HL-60 (cell line): Measurements from ENCODE around the gene B3GAT3.

Experiments used
- GABPA ChIP-seq: IDR thresholded peaks from 2 replicates; pipeline ENCODE4 v1.6.1; 2012; ENCODE audit warnings: low read depth
- POLR2AphosphoS5 ChIP-seq: IDR thresholded peaks from 2 replicates; pipeline ENCODE4 v1.6.1; 2012; ENCODE audit warnings: low read depth
- TF ChIP-seq, protein P1 (sequence below): IDR thresholded peaks from one replicate; pipeline ENCODE4 v1.5.1; 2011; ENCODE audit warnings: low read length, control low read depth, inconsistent platforms; ENCODE audit not compliant: insufficient read depth
- TF ChIP-seq, protein P2 (sequence below): IDR thresholded peaks from 2 replicates; pipeline ENCODE4 v1.6.1; 2012; ENCODE audit warnings: low read depth; ENCODE audit not compliant: insufficient replicate concordance

DNA sequence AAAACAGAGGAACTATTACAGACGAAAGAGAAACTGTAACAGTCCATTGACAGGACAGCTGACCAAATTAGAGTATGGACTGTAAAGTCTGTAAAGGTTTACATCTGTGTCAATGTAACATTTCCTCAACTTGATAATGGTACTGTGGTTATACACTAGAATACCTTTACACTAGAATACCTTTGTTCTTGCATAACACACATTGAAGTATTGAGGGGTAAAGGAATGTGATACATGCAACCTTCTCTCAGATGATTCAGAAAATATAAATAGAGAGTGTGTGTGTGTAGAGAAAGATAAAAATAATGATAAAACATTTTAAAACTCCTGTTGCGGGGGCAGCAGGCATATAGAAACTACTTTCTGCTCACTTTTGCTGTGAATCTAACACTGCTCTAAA is 42.5 kb downstream of the B3GAT3 start:
- TF ChIP-seq, protein P1, sequence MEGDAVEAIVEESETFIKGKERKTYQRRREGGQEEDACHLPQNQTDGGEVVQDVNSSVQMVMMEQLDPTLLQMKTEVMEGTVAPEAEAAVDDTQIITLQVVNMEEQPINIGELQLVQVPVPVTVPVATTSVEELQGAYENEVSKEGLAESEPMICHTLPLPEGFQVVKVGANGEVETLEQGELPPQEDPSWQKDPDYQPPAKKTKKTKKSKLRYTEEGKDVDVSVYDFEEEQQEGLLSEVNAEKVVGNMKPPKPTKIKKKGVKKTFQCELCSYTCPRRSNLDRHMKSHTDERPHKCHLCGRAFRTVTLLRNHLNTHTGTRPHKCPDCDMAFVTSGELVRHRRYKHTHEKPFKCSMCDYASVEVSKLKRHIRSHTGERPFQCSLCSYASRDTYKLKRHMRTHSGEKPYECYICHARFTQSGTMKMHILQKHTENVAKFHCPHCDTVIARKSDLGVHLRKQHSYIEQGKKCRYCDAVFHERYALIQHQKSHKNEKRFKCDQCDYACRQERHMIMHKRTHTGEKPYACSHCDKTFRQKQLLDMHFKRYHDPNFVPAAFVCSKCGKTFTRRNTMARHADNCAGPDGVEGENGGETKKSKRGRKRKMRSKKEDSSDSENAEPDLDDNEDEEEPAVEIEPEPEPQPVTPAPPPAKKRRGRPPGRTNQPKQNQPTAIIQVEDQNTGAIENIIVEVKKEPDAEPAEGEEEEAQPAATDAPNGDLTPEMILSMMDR, result no peak
- TF ChIP-seq, protein P2, sequence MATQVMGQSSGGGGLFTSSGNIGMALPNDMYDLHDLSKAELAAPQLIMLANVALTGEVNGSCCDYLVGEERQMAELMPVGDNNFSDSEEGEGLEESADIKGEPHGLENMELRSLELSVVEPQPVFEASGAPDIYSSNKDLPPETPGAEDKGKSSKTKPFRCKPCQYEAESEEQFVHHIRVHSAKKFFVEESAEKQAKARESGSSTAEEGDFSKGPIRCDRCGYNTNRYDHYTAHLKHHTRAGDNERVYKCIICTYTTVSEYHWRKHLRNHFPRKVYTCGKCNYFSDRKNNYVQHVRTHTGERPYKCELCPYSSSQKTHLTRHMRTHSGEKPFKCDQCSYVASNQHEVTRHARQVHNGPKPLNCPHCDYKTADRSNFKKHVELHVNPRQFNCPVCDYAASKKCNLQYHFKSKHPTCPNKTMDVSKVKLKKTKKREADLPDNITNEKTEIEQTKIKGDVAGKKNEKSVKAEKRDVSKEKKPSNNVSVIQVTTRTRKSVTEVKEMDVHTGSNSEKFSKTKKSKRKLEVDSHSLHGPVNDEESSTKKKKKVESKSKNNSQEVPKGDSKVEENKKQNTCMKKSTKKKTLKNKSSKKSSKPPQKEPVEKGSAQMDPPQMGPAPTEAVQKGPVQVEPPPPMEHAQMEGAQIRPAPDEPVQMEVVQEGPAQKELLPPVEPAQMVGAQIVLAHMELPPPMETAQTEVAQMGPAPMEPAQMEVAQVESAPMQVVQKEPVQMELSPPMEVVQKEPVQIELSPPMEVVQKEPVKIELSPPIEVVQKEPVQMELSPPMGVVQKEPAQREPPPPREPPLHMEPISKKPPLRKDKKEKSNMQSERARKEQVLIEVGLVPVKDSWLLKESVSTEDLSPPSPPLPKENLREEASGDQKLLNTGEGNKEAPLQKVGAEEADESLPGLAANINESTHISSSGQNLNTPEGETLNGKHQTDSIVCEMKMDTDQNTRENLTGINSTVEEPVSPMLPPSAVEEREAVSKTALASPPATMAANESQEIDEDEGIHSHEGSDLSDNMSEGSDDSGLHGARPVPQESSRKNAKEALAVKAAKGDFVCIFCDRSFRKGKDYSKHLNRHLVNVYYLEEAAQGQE, result no peak
- TF ChIP-seq POLR2AphosphoS5 (no peak), GABPA (no peak)
